IMR-90 (cell line): Measurements from ENCODE around the gene GAS2L2.

Experiments used
- CTCF ChIP-seq: conservative IDR thresholded peaks from 2 replicates; pipeline ENCODE4 v1.5.1; 2012; ENCODE audit warnings: mild to moderate bottlenecking, low read depth, low read length, improper control_type of control experiment
- POLR2A ChIP-seq: IDR thresholded peaks from 2 replicates; pipeline ENCODE4 v1.6.1; 2012; ENCODE audit warnings: mild to moderate bottlenecking, low read depth, low read length
- RFX5 ChIP-seq: IDR thresholded peaks from 2 replicates; pipeline ENCODE4 v1.8.0; 2012; ENCODE audit warnings: low read depth, mild to moderate bottlenecking, low read length, moderate library complexity

GRCh38 chr17:35768797-35769196, 15.8 kb upstream of the GAS2L2 start:
- TF ChIP-seq CTCF (no peak), POLR2A (no peak), RFX5 (no peak)
